GM19035 (cell line): ENCODE measurements around the gene OTC.

Source experiments
- ATAC-seq: cut with Tn5 transposase; IDR thresholded peaks from one replicate; pipeline ENCODE4 v1.9.1; 2021; ENCODE audit not compliant: unreplicated experiment

The OTC gene

DNA sequence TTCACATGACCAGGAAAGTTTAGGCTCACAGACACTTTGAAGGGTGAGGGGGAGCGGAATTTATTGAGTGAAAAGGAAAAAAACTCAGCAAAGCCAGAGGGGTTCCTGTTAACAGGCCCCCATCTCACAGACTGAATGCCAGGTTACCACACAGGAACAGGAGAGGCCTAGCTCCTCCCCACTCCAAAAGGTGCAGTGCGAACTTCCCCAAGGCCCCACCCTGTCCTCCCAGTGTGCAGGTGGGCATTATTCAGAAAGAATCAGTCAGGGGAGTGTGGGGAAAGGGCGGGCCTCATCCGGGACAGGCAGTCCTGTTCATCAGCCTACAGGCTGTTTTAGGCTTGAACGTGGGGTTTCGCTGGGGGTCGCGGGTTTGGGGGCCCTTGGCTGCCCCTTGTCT, 4.0 kb downstream of the OTC start:
- no peak for ATAC-seq

DNA sequence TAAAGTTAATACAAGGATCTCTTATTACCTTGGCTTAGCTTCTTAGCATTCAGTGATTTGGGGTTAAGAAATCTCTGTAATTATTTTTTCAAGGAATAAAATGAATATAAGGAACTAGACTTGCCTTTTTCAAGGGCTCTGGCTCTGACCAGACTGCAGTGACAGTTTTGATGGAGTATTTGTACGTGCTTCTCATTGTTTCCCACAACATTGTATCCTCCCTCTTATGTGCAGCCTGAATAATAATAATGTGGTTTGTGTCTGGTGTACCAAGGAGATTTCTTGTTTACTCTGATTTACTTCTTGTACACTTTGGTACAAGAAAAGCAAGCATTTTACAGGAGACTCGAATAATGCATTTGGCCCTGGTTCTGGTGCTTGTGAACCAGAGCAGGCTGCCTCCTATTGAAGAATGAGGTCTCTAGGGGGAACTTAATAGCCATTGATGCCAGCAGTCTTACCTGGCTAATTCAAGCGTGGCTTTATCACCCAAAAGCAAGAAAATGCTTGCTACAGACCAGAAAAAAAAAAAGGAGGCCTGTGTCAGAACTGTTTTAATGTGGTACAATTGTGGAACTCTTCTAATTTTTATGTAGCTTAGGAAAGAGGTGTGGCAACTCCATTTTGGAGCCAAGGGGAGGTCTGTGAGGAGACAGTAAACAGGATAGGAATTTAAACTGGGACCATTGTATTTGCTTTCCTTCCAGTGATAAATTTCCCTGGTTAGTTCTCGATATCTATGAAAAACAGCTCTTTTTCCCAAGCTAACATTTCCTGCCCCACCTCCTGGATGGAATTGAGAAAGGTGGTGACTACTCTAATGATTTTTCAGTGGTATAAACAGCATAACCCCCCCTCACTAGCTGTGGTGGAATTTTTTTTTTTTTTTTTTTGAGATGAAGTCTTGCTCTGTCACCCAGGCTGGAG, 5.6 kb downstream of the OTC start:
- no peak for ATAC-seq

DNA sequence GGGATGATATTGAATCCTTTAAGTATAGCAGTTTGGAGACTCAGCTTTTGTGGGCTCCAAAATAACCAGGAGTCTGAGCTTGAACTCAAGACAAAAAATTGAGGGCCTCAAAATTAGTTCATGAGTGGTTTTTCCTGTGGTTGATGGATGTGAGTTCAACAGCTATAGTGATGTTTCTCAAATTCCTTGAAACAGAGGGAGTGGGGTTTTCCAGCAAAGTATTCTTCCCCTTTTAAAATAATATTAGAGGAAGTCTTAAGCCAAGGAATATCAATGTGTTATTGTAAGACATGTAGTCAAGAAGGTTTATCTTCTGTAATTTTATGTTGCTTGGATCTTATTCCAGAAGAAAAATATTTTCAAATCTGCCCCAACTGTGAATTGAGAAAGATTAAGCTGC, 10.6 kb downstream of the OTC start:
- ATAC-seq = no peak

DNA sequence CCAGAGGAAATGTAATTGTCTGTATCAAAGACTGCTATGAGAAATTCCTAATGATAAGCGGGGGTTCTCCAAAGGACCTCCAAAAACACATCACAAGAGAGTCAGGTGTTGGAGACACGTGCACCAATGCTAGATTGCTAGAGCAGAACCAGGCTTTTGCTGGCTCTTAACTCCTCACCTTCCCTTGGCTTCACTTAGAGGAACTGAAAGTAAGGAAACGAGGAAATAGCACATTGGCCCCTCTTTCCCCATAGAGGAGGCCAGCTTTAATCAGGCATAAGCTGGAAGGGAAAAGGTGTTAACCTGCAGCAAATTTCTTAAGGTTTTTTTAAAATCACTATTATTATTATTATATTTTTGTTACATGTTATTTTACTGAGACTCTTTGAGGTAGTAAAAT, 13.6 kb downstream of the OTC start:
- no peak for ATAC-seq

- no peak for ATAC-seq
These were observed 16.4 kb downstream of the OTC start for GRCh38 chrX:38368774-38369173.

GRCh38 chrX:38371641-38372040, 19.2 kb downstream of the OTC start:
- no peak for ATAC-seq

DNA sequence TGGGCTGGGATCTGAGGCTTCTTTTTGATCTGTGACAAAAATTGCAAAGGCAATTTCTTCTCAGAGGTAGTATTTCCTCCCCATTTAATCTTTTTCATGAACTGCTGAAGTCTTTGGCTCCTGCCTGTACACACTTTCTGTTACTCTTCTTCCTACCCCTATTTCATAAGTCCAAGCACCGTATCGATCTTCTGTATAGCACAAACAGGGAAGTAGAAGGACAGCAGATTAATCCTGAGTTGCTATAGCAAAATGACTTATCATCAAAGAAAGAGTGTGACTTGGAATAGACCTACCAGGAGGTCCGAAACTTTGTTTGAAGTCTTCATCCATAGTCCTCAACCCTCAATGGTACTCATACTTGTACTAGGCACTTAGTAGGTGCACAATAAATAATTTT, 22.0 kb downstream of the OTC start:
- ATAC-seq = no peak

- no peak for ATAC-seq
These were observed 23.5 kb downstream of the OTC start for GRCh38 chrX:38375891-38376290.

- no peak for ATAC-seq
These were observed 24.3 kb downstream of the OTC start for GRCh38 chrX:38376747-38377146.

GRCh38 chrX:38379088-38379487, 26.7 kb downstream of the OTC start:
- no peak for ATAC-seq

- no peak for ATAC-seq
These were observed 30.3 kb downstream of the OTC start for GRCh38 chrX:38382663-38383062.

DNA sequence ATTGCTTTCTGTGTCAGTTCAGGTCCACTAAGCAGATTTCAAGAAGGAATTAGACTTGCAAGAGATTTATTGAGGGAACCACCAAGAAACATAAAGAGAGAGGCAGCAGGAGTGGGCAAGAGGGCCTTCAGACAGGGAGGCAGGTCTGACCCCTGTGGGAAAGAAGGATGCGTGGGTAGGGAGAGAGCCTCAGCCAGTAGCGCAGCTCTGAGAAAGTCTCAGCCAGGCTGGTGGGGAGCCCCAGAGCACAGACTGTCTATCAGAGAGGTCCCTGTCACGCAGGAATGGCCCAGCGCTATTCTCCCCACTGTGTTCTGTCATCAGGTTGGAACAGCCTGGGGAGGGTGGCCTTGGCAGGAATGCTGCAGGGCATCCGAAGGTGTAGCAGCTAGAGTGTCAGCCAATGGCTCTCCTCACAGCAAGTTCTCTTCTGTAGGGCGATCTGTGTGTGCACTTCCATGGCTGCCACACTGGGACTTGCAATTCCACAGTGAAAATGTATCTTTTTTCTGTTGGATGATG, 48.0 kb downstream of the OTC start:
- no peak for ATAC-seq

- no peak for ATAC-seq
These were observed 49.7 kb downstream of the OTC start for GRCh38 chrX:38402118-38402517.

- ATAC-seq = no peak
These were observed 51.4 kb downstream of the OTC start for GRCh38 chrX:38403834-38404233.

GRCh38 chrX:38407126-38407525, 54.7 kb downstream of the OTC start:
- no peak for ATAC-seq

DNA sequence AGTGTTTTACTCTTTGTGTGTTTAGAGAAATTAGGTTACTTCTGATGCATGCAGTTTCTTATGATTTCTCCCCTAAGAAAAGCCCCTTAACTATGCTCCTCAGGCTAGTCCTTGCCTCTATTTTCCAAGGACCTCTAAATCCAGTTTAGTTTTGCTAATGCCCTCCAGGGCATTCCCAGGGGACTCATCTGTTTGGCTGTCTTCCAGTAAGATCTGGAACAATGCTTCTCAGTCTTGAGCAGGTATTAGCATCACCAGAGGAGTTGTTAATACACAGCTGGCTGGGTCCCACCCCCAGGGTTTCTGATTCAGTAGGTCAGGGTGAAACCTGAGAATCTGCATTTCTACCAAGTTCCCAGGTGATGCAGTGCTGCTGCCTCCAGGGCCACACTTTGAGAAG, 56.9 kb downstream of the OTC start:
- no peak for ATAC-seq

DNA sequence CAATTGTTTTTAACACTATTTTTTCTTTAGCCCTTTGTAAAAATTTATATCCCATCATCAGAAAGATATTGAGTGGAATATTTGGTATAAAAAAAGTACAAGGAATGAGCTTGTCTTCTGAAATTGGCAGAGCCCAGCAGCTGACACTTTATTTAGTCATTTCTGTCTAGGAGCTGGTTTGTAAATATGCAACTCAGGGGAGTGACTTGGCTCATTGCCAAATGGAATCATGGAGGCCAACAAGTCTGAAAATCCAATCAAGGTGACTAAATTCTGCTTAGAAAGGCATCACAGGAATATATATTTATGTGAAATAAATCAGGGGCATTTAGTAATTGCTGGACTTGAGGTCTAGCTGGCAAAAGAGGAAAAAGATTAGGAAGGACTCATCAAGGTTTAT, 74.4 kb downstream of the OTC start:
- ATAC-seq = no peak

DNA sequence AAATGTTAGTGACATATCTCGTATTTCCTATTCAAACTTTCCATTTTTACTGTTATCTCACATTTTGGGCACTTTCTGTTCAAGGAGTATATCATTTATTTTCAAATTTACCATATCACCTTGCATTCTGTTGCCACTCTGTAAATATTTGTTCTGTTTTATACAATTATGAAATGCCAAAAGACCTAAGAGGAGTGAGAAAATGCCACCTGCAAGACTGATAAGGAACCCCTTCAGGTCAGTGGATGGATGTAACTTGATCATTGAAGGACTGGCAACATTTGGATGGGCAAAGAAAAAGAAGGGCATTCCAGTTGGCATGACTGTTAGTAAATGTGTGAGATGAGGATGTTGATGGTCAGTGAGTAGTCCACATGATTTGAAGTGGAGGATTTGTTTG, 79.1 kb downstream of the OTC start:
- ATAC-seq = no peak

DNA sequence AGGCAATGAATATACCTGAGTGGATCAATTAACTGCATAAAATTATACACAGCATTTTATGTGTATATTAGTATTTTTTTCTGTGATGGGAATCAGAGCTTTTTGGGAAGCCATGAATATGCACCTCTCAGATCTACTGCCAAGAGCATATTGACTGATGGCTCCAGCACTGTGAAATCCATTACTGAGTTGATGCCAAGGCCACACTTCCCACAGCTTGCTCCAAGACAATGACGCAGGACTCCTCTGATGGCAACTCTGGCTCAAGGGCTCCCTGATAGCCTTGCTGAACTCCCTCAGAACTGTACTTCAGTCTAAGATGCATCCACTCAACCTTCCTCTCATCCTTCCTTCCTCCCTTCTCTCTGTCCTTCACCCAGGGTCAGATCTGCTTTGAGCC, 82.7 kb downstream of the OTC start:
- no peak for ATAC-seq

GRCh38 chrX:38437093-38437492, 84.7 kb downstream of the OTC start:
- no peak for ATAC-seq

DNA sequence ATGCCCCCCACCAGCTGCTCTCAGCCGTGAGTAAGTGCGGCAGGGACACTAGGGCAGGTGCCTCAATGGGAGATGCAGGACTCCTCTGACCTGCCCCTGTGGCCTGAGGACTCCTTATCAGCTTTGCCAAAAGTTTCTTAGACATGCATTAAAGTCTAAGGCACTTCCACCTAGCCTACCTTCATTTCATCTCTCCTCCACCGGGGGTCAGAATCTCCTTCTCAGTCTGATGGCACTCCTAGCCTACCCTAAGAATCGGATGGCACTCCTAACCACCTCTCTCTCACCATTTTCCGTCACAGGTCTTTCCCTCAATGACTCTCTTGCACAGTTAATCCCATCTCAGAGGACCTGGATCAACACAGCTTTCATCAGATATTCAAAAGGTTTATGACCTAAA, 85.9 kb downstream of the OTC start:
- ATAC-seq = no peak

DNA sequence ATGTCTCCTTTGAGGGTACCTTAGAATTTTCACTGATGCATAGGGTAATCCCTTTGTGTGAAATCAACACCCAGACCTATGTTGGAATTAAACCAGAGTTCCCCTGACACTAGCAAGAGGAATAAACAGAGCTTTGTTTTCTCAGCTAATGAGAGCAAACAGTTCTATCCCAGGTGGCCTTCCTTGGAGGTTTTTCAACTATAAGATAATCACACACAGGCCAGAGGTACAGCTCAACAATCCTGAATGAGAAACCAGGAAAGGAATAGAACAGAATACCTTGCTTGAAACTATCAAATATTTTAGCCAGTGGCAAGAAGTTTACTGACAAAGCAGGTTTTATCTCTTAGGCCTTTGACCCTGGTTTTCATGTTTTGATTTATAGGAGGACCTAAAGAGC, 100.2 kb downstream of the OTC start:
- no peak for ATAC-seq

GRCh38 chrX:38458071-38458470, 105.7 kb downstream of the OTC start:
- no peak for ATAC-seq
